Activated gamma-delta T cell treated with anti-CD3 and anti-CD28 coated beads, Interleukin-2, amount 50 U/mL, for 16 hours (primary cell): ENCODE results near the gene C16orf82.
"Not testable (repeated sequence)": the region's sequence is repeated elsewhere in the genome, so short reads cannot be mapped to it uniquely, and the experiment has no call there.

Experiments used
- DNase-seq: peaks from one replicate; pipeline ENCODE4 v3.0.0-alpha.2; 2020; ENCODE audit warnings: low read depth

C16orf82 gene

DNA sequence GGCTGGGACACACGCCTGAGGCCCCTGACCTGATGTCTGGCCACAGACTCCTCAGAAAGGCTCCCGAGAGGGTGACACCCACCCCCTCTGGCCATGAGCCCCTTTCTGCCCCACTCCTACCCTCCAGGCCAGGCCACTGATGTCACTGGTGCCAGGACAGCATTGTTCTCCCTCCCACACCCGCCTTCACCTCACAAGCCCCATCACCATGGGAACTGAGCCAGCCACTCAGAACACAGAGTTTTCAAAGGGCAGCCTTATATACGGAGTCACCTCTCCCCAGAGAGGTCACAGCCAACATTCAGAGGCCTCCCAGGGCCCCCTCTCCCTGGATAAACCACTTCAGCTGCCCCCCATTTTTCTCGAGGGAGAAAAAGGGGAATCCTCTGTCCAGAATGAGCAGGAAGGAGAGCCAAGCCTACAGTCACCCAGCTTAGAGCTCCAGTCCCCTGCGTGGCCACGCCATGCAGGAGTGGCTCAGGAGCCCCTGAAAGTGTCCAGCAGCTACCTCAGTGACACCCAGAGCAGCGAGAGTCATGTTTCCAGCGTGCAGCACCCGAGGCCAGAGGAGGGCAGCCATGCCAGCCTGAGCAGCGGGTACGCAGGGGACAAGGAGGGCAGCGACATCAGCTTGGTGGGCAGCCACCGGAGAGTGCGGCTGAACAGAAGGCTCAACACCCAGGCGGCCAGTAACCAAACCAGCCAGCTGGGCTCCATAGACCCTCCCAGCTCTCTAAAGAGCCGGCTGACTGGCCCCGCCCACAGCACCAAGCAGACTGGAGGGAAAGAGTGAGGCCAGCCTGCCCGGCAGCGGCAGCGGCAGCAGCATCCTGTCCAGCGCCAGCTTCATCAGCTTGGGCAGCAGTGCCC lies at the start of gene C16orf82:
Gene C16orf82 (plus strand): TSS at position 260 of the 870 bp plus-strand sequence.
- no peak for DNase-seq

DNA sequence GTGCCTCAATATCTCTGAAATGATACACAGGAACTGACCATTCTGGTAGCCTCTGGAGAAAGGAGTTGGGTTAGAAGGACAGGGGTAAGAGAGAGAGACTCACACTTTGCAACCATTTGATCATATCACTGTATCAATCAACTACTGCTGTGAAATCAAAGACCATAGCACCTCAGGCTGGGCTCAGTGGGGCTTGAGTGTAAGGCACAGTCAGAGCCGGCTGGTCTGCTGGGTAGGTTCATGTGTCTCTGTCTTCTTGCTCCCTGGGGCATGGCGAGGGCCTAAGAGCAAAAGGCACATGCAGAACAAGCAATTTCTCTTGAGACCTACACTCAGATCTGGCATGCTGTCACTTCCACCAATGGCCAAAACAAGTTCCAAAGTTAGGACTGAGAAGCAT lies 46.7 kb upstream of the C16orf82 start:
- no peak for DNase-seq

DNA sequence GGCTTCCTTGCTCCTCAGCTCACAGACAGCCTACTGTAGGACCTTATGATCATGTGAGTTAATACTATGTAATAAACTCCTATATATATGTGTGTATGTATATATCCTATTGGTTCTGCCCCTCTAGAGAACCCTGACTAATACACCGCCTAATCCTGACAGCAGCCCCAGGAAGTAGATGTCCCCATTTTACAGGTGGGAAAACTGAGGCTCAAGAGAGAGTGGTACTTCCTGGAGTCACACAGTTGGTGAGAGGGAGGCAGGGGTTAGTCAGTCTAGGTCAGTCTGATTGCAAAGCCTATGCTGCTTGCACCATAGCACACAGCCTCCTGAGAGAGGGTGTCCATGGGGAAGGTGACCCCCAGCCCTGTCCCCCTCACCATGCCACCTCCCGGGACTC lies 42.7 kb upstream of the C16orf82 start:
- no peak for DNase-seq

DNA sequence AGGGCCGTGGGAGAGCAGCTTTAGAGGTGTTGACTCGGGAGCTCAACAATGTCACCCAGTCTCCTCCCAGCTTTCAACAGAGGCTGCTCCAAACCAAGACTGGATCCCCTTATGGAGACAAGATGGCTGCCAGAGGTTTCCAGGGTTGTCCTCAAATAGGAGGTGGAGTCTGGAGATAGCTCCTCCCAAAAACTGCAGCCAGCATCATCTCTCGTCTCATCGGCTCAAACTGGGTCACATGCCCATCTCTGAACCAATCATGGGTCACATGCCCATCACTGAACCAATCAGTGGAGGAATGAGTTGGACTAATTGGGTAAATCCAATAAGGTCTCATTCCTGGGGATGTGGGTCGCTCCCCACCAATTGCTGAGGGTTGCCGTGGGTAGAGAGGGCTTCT lies 41.1 kb upstream of the C16orf82 start:
- no peak for DNase-seq

DNA sequence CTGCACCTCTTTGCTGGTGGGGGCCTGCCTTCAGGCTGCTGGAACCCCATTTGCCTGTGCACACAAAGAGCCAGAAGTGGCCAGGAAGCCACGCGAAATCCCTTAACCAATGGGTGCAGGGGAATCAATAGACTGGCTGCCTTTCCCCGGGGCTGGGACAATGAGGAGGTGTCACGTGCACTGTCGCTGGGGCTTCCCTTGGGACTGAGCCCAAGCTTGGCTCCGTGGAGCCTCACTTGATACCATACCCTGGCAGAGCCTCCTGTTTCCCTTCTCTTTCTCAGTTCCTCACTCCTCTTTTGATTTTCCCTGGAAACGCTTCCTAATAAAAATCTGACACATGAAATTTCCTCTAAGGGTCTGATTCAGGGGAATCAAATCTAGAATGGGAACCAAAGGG lies 38.8 kb upstream of the C16orf82 start:
- DNase-seq, result no peak

DNA sequence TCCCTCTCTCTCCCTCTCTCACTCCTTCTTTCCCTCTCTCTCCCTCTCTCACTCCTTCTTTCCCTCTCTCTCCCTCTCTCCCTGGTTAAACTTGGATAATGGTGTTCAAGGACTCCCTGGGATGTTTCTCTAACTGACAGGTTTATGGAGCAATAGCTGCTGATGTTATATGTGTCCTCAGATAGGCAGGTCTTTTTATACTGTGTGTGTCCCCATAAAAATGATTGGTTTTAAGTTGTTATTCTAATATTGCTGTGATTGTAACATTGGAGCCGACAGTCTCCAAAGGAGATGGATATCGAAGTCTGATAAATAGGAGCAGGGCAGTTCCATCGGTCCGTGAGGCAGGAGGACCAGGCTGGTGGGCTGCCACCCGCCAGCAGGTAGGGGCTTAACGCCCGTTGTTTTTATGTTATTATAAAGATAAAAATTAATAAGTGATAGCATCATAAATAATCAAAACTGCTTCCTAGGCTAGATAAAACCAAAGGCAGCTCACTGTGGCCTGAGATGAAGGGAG lies 38.1 kb upstream of the C16orf82 start:
- no peak for DNase-seq

DNA sequence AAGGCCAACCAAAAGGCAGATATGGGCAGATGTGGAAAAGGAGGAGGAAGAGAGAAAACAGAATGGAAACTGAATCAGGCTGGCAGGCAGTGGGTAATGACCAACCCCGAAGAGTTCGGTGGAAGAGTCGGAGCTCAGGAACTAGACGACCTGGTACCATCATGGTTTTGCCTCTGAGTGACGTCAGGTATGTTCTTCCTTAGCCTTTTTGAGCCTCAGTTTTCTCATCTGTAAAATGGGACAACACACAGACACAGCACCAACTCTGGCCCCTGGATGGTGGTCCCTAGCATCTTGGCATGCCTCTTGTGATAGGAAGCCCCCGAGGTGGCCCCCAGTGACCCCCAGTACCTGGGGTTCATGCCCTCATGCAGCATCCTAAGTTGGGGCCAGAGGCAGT lies 37.2 kb upstream of the C16orf82 start:
- DNase-seq, result no peak

DNA sequence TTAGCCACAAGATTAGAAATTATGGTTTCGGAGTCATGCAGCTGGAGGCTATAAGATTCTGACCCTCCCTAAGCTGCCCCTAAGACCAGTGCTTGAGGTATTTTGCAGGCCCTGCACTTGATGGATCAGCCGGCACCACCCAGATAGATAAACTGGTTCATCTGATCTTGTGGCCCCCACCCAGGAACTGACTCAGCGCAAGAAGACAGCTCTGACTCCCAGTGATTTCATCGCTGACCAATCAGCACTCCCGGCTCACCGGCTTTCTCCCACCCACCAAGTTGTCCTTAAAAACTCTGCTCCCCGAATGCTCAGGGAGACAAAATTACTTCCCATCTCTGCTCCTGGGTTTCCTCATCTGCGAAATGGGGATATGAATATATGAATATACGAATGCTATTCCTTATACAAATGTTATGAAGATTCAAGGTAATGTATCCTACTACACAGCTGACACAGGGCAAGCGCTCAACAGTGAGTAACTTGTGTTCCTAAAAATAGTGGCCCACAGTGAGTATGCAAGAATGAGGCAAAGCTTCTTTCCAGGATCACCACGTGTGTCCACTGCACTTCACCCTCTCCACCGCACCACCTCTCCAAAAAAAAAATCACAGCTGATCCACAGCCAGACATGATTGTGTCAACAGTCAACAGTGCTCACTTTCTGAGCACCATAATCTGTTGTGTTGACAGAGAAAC lies 33.3 kb upstream of the C16orf82 start:
- no peak for DNase-seq

DNA sequence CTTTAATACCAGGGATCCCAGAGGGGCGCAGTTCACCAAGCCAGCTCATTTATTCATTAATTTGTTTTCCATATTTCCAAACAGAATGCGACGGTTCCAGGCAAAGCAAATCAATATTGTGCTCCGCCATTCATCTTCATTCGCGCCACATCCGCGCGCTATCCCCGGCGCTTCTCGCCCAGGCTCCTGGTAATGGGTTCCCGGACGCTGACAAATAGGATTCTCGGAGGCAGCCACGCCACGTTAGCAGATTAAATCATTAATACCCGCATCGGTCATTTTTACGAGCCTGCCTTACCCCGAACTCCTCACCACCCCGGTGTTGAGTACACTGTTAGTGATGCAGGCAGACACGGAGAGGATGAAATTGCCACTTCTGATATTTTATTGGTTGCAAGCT lies 26.0 kb upstream of the C16orf82 start:
- DNase-seq, result no peak

DNA sequence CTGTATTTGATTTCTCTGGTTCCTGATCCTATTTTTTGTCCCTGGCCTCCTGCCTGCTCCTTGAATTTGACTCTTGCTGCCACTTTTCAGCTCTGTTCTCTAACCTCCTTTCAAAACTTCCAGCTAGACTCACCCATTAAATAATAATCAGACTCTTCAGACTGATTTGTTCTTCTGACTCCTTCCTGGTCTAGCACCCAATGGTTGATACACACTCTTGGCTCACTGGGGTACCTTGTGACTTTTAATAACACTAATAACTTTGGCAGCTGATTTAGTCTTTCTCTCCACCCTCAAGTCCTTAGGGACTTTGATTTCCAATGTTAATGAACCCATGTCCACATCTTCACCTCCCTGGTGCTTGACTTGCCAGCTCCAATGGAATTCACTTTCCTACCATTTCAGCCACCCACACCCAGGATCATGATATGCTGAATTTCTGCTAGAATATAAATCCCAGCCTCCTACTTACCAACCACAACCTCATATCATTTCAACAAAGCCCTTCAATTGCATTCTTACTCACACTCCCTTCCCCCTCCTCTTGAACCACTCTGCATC lies 19.7 kb upstream of the C16orf82 start:
- DNase-seq, result no peak

DNA sequence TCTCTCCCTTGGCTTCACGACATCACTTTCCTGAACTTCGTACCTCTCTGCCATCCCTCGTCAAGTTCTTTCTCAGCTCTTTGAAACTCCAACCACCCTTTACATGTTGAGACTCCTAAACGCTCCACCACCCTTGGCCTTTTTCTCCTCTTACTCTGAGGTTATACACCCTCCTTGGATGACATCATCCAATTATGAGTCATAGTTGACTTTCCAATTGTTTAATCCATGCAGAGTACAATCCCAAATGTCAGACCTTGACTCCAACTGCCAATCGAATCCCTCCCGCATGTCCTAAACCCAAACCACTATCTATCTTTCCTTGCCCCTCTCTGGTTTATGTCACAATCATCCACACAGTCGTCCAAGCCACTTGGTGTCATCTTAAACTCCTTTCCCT lies 18.4 kb upstream of the C16orf82 start:
- no peak for DNase-seq

DNA sequence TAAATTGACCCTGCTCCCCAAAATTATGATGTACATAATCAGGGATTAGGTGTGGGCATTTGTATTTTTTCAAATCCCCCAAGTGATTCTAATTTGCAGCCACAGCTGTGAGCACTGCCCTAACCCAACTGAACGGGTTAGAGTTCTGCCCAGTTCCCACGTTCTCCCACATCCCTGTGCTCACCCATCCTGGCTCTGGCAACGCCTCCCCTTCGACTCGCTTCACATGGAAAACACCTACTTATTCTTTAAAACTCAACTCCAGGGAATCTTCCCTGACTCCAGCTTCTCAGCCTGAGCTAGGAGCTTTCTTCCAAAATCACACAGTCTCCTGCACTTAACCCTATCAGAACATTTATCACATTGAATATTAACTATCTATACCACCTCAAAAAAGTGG lies 17.6 kb upstream of the C16orf82 start:
- no peak for DNase-seq

DNA sequence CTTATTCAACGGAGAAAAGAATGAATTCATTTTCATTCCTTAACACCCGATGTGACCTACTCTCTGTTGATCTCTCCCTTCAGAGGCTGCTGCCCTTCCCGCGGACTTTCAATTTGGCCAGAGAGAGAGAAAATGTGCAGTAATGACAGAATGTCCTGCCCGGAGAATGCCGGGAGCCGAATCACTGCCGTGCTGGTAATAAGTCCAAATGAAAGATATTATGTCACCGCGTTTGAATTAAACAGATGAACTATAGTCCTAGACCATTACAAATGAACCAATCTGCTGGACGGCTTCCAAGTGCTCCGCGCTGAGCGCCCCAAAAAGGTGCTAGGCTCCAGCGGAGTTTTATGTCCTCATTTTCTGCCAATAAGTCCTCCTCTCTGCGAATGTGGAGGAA lies 14.7 kb upstream of the C16orf82 start:
- no peak for DNase-seq

DNA sequence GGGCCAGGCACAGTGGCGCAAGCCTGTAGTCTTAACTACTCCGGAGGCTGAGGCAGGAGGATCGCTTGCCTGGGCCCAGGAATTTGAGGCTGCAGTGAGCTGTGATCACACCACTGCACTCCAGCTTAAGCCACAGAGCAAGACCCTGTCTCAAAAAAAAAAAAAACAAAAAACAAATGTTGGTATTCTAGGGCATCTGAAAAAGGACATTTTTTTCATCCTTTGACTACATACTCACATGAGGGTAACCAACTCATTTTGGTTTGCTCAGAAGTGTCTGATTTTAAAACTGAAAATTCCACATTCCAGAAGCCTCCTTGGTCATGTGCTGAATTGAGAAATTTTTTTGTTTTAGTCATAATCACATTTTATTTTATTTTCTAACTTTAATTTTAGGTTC lies 12.7 kb upstream of the C16orf82 start:
- no peak for DNase-seq

DNA sequence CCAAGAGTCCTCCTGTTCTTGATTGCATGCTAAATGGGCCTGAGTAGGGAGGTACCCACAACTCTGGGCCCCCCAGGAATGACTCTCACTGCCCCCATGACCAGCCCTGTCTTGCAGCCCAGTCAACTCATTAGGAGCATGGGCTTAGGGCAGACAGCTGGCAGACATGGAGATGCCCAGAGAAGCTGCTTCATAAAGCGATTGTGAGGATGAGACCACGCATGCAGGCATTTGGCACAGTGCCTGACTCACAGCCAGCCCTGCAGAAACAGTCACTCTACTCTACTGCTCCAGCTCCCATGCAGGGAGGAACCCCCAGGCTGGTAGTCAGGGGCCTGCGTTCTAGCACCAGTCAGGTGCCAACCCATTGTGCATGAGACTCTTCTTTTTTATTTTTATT lies 8.4 kb upstream of the C16orf82 start:
- no peak for DNase-seq

DNA sequence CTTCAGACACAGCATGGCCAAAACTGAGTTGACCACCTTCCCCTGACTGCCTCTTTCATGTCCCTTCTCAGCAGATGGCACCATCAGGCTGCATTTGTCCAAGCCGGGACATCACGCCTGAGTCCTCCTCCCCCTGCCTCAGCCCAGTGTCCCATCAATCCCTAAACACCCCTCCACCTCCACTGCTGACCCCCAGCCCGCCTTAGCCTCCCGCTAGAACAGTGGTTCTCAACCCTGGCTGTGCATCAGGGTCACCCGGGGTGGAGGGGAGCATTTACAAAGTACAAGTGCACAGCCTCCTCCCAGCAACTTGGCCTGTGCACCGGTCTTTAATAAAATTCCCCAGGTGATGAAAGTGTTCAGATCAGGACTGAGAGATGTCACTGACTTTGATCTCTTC lies 4.0 kb downstream of the C16orf82 start:
- no peak for DNase-seq

DNA sequence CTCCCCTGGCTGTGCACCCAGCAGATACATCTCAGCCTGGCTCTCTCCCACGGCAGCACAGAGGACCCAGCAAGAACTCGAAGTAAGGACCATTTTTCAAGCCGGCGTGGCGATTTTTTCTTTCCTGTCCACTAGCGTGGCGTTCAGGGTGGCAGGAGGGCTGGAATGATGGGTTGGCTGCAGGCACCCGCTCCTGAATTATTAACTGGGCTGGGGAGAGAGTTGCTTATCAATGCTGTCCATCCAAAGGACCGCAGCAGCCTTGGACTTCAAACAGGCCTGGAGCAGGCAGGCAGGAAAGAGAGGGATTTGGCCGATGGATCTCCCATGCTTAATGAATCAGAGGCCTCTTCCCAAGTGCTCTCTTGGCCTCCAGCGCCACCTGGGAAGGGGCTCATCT lies 7.0 kb downstream of the C16orf82 start:
- DNase-seq, result no peak

DNA sequence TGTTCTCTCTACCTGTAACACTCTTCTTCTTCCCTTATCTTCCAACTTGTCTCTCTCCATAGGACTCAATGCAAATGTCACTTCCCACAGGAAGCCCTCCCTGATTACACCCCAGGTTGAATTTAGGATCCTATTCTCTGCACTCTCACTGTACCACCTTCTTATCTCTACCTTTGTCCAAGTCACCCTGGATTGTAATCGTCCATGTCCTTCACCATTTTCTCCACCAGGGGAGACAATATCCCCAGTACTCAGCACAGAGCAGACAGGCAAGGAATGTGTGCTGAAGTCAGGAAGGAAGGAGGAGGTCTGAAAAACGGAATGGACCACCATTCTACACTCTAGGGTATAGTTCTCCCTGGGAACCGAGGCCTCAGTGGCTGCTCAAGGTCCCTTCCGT lies 14.2 kb downstream of the C16orf82 start:
- no peak for DNase-seq

DNA sequence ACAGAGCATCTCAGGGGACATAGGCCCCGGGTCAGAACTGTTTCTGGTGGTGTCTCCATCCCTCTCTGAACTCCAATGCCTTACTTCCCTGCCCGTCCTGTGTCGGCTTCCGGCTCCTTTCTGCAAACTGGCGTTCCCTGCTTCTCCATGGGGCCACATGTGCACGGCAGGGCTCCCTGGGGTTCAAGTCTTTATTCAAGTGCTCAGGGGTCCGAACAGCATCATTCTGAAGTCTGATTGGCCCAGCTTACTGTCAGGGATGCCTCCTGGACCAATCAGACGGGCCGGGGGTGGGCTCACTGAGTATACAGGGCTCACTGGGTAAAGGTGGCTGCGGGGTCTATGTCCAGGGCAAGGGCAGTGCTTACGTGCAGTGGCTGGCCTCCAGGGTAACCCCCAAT lies 17.1 kb downstream of the C16orf82 start:
- DNase-seq, result no peak

DNA sequence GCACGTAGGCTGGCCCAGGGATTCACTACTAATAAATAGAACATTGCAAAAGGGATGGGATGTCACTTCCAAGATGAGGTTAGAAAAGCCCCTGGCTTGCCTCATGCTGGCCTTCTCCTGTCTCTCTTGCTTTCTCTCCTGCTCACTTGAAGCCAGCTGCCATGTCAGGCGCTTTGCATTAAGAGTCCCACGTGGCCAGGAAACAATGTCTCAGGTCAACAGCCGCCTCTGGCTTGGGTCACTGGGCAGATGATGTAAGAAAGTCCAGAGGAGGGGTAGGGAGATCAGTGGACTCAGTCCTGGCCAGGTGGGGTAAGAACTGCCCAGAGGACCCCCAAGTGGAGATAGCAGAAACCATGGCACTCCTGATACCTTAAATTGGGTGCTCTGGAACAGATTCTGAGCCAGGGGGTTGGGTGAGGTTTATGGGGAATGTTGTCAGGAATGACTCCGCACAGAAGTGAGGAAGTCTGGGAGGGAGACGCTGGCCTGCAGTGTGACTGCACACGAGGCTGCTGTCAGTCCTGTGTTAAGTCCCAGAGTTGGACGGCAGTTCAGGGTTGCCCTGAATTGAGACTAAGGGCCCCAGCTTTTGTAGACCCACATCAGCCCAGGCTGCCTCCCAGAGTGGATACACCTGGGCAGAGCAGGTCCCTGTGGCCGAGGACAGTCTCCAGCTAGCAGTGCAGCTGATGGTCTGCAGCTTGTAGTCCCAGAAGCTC lies 17.7 kb downstream of the C16orf82 start:
- no peak for DNase-seq

DNA sequence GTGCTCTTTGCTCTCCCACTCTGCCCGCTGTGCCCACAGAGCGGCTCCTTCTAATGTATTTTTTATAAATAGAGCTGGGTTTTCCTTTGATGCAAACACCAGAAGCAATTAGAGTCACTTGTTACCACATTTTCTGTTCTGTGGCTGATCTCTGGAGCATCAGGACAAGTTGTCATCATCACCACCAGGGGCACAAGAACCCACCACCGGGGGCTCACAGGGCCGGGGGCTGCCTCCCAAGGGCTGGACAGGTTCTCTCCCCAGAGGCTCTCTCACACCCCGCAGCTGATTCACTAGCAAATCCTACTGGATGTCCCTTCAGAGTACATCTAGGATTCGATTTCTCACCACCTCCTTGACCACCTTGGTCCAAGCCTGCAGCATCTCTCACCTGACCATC lies 18.5 kb downstream of the C16orf82 start:
- no peak for DNase-seq

DNA sequence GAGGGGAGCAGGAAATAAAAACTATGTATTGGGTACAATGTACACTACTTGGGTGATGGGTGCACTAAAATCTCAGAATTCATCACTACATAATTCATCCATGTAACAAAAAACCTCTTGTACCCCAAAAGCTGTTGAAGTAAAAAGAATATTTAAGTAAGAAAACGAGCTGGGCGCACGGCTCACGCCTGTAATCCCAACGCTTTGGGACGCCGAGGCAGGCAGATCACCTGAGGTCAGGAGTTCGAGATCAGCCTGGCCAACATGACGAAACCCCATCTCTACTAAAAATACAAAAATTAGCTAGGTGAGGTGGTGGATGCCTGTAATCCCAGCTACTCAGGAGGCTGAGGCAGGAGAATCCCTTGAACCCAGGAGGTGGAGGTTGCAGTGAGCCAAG lies 19.3 kb downstream of the C16orf82 start:
- not testable (repeated sequence) for DNase-seq
